ENCODE measurements around the gene CPT1B. TPM values are rescaled to one million over a fixed set of nuclear protein-coding genes. Genes with fewer than 3 reads are reported as not detected.
"Not testable (repeated sequence)": the region's sequence is repeated elsewhere in the genome, so short reads cannot be mapped to it uniquely, and the experiment has no call there.

CPT1B gene
- total RNA-seq, 1 donor from 2014 or later = 5.7 TPM

DNA sequence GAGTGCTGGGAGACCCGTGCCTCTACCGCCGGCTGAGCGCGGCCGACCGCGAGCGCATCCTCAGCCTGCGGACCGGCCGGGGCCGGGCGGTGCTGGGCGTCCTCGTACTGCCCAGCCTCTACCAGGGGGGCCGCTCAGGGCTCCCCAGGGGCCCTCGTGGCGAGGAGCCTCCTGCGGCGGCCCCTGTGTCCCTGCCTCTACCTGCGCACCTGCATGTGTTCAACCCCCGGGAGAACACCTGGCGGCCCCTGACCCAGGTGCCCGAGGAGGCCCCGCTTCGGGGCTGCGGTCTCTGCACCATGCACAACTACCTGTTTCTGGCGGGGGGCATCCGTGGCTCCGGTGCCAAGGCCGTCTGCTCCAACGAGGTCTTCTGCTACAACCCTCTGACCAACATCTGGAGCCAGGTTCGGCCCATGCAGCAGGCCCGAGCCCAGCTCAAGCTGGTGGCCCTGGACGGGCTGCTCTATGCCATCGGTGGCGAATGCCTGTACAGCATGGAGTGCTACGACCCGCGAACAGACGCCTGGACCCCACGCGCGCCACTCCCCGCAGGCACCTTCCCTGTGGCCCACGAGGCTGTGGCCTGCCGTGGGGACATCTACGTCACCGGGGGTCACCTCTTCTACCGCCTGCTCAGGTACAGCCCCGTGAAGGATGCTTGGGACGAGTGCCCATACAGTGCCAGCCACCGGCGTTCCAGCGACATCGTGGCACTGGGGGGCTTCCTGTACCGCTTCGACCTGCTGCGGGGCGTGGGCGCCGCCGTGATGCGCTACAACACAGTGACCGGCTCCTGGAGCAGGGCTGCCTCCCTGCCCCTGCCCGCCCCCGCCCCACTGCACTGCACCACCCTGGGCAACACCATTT is 29.1 kb downstream of the CPT1B start:
- DNase-seq (ENCODE audit: low spot score in 2 of 2) = peak in 1 of 2 donors; percentile 28
- no peak for FAIRE-seq

DNA sequence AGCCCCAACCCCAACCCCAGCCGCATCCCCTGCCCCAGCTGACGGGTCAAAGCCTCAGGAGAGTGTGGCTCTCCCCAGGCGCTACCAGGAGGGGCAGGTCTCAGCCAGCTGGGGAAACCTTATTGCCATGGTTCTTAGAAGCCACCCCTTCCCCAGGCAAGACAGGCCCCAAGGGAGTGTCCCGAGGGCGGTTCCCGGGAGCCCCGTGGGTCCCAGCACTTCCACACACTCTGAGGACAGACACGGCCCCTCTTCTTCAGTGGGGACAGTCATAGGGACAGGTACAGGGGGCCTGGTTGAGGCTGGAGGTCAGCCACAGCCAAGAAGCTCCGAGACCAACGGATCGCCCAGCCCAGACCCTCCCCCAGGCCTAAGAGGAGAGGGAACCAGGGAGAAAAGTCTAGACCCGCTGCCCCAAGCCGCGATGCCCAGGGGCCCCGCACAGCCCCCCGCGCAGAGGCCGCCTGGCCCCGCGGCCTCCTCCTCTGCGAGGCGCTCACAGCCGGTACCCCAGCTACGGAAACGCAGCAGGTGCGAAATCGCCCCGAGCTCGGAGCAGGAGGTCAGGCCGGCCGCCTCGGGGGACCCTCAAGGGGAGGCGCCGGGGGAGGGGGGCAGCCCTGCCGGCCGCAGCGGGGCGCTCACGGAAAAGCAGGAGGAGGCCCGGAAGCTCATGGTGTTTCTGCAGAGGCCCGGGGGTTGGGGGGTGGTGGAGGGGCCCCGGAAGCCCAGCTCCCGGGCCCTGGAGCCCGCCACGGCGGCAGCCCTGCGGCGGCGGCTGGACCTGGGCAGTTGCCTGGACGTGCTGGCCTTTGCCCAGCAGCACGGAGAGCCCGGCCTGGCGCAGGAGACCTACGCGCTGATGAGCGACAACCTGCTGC is 29.9 kb downstream of the CPT1B start:
- FAIRE-seq (no peak), DNase-seq (ENCODE audit: low spot score in 2 of 2) (peak; percentile 55 to 57)

DNA sequence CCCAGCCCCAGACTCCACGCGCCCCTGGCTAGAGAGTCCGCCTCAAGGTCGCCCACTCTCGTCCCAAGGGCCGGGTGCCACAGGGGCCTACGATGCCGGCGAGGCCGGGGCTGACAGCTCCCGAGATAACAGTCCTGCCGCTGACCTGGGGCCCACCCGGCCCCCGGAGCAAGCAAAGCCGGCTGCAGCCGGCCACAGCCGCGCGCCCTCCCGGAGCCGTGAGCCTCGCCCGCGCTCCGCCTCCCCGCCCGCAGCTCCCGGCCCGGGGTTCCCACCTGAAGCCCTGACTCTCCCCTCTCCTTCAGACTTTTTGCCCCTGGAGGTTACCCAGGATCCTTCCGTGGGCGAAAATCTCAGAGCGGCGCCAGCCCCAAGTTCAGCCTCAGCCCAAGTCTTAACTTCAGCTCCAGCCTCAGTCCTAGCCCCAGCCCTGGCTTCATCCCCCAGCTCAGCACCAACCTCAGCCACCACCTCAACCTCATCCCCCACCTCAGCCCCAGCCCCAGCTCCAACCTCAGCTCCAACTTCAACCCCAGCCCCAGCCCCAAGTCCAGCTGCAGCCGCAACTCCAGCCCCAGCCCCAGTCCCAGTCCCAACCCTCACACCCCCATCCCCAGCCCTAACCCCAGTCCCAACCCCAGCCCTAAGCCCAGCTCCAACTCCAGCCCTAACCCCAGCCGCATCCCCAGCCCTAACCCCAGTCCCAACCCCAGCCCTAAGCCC is 30.8 kb downstream of the CPT1B start:
- peak; percentile 32 to 42 for DNase-seq (ENCODE audit: low spot score in 2 of 2)
- FAIRE-seq = no peak

DNA sequence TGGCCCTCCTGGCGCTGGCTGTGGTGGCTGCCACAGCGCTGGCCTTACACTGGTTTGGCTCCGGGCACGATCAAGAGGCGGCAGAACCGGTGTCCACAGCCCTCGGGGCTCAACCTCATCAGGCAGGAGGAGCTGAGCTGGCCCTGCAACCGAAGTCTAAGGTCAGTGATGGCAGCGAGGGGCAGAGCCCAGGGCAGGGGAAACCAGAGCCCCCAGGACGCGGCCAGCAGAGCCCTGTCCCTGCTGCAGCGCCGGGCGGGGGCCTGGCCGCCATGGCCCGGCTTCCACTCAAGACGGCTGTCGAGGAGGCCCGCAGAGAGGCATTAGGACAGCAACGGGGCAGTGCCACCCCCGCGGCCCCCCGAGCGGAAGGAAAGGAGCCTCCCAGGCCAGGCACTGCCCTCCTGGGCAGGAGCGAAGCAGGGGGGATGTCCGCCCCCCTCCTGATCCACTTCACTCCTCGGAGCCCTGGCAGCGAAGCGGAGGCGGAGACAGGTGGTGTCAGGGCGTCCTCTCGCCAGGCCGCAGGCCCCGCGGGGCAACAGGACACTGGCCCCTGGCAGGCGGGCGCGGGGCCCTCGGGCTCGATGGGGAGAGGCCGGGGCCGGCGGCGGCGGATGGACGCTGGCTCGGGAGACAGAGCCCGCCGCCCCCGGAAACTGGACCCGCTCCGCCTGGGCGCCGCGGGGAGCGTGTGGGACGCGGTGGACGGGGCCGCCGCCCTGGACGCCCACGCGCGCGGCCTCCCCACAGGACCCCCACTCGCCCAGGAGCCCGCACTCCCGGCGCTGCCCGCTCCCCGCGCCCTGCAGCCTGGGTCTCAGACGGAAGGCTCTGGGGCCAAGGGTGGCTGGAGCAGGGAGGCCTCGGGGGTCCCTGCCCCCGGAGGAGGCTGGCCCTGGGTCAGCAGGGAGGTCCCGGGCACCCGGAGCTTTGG is 31.6 kb downstream of the CPT1B start:
- DNase-seq (ENCODE audit: low spot score in 2 of 2) = peak; percentile 26 to 40
- FAIRE-seq = no peak

DNA sequence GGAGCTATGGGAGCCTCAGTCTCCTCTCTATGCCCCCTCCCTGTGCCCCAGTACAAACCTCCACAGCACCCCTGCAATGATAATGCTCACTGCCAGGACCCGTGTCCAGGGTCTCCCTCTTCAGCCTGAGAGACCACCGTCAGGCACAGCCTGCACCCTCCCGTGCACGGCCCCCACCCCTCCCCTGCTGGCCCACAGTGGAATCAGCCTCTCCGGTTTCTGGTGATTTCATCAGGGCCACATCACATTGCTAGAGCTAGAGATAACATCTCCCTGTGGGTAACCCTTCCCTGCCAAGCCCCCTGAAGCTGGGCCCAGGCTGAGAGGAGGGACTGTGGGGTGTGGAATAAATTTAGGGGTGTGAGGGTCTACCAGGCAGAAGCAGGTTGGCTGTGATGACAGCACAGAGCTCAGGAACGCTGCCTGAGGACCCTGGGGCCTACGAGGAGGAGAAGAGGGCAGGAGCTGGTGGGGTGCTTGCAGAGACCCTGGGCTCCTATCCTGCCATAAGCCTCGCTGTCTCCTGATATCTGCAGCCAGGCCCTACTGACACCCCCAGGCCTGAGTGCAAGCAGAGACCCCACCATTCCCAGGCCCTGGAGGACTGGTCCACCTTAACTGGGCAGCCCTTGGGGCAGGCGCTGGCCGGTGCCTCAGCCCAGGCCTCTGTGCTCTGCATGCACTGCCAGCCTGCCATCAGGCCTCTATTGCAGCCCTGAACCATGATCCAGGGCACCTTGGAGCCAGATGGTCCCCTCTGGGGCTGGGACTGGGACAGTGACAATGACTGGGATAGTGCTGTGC is 32.5 kb downstream of the CPT1B start, which contains the start of gene KLHDC7B:
TSS of gene KLHDC7B (plus strand) at position 378 of the 804 bp plus-strand sequence. CDS start at position 723, 345 bp downstream.
- no peak for FAIRE-seq

DNA sequence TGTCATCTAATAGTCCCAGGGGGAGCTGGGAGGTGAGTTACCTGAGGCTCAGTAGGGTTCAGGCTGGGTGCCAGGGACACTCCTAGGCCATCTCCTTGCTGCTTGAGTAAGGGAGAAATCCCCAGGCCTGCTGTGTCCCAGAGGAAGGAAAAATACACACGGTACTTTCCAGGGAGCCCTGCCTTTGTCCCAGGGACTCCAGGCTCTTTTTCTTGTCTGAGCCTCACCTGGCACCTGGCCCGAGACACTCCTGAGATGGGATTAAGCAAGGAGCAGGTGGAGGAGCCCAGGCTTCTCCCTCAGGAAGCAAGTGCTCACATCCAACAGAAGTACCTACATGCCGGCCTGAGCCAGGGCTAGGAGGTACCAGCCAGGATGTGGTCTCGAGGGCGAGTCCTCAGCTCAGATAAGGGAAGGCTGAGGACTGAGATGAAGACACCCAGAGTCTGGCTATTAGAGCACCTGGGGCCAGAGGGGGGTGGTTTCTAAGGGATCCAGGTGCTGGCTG is 33.4 kb downstream of the CPT1B start:
- DNase-seq (ENCODE audit: low spot score in 2 of 2) (peak; percentile 20 to 46), FAIRE-seq (no peak)

More for the DNA sequence above, 32.5 kb downstream of the CPT1B start, which contains the start of gene KLHDC7B:
- peak; percentile 16 to 41 for DNase-seq (ENCODE audit: low spot score in 2 of 2)

DNA sequence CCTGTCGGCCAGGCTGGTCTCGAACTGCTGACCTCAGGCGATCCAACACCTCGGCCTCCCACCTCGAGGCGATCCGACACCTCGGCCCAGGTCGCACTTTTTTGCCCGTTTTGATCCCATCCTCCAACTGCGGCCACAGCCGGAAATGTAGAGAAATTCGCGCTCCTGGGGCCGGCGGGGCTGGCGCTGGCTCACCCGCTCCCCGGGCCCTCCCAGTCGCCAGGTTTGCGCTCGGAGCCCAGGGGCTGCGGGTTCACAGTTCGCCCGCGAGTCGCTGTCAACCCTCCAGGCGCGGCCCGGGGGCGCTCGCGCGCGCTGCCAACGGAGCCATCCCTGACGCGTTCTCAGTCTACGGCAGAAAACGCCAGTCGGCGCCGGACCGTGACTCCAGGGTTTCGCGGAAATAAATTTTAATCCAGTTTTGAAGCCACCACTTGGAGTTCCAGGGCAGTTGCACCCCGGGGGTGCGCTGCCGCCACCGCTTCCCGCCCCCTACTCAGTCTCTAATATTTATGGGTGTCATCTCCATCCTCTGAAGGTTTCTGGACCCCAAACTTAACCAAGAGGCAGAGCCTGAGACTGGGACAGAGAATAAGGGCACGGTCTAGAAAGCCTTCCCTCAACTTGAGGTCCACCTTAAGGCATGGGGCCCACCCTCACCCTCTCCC is 34.0 kb downstream of the CPT1B start:
- peak; percentile 77 to 90 for DNase-seq (ENCODE audit: low spot score in 2 of 2)

DNA sequence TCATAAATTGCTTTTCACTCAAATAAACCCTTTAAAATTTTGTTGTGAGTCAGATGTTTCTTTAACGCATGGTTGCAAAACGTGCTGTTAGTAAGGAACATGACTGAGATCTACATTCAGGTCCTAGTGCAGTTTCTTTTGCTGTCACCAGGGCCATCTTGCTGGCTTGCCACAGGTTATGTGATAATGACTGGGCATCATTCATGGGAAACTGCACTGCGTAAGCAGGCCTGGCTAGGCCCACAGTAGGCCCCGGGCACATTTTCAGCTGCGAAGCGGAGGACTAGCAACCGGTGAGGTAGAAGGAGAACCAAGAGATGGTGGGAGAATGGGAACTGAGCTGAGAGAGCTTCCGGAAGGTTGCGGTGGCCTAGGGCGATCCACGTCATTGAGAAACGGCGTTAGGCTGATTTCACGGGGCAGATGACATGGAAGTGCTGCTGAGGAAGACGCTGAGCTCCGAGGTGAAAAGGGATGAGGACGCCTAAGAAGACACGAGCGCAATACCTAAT is 35.8 kb downstream of the CPT1B start:
- DNase-seq (ENCODE audit: low spot score in 2 of 2) (peak in 1 of 2 donors; percentile 10), FAIRE-seq (no peak)

More for the DNA sequence above, 34.0 kb downstream of the CPT1B start:
- no peak for FAIRE-seq

DNA sequence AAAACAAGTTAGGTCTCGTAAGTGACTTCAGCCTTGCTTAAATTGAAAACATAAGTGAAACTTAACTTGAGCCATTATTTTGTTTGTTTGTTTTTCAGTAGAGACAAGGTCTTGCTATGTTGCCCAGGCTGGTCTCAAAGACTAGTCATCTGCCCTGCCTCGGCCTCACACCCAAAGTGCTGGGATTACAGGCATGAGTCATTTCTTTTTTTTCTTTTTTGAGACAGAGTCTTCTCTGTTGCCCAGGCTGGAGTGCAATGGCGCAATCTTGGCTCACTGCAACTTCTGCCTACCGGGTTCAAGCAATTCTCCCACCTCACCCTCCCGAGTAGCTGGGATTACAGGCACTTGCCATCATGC is 36.6 kb downstream of the CPT1B start:
- FAIRE-seq; DNase-seq (ENCODE audit: low spot score in 2 of 2): not testable (repeated sequence)

DNA sequence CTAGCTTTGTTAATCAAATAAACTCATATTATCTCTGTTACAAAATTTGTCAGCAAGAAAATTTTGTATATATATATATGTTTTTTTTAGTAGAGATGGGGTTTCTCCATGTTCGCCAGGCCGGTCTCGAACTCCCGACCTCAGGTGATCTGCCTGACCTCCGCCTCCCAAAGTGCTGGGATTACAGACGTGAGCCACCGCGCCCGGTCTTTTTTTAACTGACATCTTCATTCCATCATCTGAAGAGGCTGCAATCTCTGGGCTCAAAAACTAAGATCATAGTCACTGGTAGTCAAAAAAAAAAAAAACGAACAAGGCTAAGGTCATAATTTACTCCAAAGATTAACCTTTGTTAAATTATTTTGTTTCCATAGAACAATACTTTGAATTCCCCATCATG is 37.8 kb downstream of the CPT1B start:
- DNase-seq (ENCODE audit: low spot score in 2 of 2) (no peak), FAIRE-seq (no peak)

DNA sequence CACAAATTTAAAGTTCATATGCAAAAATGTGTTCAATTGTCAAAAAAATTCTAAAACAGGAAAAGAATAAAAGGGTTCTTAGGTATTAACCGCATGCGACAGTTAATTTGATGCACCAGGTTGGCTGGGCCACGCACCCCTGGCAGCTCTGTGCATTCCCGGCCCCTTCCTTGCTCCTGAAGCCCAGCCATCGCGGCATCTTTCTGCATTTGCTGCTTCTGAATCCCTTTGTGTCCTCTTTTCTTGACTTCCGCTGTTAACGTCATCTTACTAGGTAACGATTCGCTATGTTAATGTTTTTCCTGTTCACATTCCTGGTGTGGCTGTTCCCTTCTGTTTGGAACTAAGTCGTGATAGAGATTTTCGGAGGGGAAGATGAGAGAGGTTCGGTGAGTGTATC is 40.5 kb downstream of the CPT1B start:
- no peak for DNase-seq (ENCODE audit: low spot score in 2 of 2)
- no peak for FAIRE-seq

DNA sequence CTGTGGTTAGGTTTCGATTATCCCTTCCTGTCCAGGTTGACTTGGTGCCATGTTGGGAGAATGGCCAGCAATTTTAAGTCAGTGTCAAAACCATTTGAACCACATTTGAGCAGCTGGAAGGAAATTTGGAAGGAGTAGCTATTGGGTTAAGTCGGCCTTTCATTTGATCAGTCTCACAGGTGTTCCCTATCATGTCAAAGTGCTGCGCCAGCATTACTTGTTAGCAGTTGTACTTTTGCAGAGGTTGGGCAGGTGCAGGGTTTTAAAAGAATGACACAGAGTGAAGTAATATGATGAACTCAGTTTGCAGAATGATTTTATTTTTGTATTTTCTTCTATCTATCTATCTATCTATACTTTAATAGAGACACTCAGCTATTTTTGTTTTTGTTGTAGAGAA is 42.0 kb downstream of the CPT1B start:
- no peak for FAIRE-seq
- no peak for DNase-seq (ENCODE audit: low spot score in 2 of 2)

DNA sequence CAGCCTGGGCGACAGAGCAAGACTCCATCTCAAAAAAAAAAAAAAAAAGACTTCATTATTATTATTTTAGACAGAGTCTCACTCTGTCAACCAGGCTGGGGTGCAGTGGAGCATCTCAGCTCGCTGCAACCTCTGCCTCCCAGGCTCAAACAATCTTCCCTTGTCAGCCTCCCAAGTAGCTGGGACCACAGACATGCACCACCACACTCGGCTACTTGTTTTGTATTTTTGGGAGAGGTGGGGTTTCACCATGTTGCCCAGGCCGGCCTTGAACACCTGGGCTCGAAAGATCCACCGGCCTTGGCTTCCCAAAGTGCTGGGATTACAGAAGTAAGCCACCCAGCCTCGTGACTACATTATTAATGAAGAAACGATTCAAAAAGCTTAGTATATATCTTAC is 43.1 kb downstream of the CPT1B start:
- FAIRE-seq = no peak
- no peak for DNase-seq (ENCODE audit: low spot score in 2 of 2)

DNA sequence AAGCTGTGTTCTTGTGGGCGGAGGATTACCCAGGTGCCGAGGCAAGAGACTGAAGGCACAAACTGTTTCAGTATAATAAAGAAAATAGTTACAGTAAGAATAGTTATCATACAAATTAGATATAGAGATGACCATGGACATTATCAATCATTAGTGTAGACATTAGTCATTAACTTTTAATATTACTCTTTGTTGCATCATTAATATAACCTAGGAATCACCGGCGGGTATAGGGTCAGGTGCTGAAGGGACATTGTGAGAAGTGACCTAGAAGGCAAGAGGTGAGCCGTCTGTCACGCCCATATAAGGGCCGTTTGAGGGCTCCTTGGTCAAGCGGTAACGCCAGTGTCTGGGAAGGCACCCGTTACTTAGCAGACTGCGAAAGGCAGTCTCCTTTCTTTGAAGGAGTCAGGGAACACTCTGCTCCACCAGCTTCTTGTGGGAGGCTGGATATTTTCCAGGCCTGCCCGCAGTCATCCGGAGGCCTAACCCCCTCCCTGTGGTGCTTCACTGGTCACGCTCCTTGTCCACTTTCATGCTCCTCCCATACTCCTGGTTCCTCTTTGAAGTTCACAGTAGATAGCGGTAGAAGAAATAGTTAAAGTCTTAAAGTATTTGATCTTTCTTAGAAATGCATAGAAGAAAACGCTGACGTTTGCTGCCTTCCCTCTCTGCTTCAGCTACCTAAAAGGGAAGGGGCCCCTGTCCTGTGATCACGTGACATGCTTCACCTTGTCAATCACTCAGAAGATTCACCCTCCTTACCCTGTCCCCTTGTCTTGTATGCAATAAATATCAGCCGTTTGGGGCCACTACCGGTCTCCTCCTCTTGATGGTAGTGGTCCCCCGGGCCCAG is 44.1 kb downstream of the CPT1B start:
- not testable (repeated sequence) for FAIRE-seq; DNase-seq (ENCODE audit: low spot score in 2 of 2)

DNA sequence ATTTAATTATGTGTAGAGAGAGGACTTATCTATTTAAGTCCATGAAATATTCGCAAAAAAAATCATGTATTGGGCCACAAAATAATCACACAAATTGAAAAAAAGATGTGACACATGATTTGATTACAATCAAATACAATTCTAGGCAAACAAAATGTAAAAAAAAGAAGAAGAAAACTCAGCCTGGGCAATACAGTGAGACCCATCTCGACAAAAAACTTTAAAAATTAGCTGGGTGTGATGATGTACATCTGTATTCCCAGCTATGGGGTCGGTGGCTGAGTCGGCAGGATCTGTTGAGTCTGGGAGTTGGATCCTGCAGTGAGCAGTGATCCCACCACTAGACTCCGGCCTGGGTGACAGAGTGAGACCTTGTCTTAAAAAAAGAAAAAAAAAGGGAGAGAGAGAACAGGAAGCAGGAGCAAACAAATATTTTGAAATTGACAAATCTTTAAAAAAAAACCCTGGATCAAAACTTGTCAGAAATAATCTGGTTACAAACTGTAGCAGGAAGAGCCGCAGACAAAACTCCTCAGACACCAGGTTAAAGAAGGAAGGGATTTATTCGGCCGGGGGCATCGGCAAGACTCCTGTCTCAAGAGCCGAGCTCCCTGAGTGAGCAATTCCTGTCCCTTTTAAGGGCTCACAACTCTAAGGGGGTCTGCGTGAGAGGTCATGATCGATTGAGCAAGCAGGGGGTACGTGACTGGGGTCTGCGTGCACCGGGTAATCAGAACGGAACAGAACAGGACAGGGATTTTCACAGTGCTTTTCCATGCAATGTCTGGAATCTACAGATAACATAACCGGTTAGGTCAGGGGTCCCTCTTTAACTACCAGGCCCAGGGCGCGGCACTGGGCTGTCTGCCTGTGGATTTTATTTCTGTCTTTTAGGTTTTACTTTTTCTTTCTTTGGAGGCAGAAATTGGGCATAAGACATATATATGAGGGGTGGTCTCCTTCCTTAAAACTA is 45.1 kb downstream of the CPT1B start:
- no peak for FAIRE-seq
- no peak for DNase-seq (ENCODE audit: low spot score in 2 of 2)

Measured in frontal cortex (tissue), 4 donors.